ENCODE results near the gene PDE4B.

GRCh38 chr1:65938506-65938905 lies 145.8 kb downstream of the PDE4B start:
- TF ChIP-seq, protein P1, sequence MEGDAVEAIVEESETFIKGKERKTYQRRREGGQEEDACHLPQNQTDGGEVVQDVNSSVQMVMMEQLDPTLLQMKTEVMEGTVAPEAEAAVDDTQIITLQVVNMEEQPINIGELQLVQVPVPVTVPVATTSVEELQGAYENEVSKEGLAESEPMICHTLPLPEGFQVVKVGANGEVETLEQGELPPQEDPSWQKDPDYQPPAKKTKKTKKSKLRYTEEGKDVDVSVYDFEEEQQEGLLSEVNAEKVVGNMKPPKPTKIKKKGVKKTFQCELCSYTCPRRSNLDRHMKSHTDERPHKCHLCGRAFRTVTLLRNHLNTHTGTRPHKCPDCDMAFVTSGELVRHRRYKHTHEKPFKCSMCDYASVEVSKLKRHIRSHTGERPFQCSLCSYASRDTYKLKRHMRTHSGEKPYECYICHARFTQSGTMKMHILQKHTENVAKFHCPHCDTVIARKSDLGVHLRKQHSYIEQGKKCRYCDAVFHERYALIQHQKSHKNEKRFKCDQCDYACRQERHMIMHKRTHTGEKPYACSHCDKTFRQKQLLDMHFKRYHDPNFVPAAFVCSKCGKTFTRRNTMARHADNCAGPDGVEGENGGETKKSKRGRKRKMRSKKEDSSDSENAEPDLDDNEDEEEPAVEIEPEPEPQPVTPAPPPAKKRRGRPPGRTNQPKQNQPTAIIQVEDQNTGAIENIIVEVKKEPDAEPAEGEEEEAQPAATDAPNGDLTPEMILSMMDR (conservative IDR thresholded peaks at IDR 0.05; ENCODE audit: low read length), result no peak
- TF ChIP-seq EZH2phosphoT487 (IDR thresholded peaks at IDR 0.05; ENCODE audit: borderline replicate concordance, low read depth, low read length), result no peak
